ENCODE measurements around the gene MYBPC3.

GRCh38 chr11:47353978-47354774 is 1.7 kb upstream of the MYBPC3 start:
- TF ChIP-seq CTCF (IDR thresholded peaks at IDR 0.05; ENCODE audit: borderline replicate concordance, extremely low read depth, low read length, poor library complexity, severe bottlenecking), result no peak
- TF ChIP-seq EZH2 (IDR thresholded peaks at IDR 0.05; ENCODE audit: borderline replicate concordance, low read depth, low read length, severe bottlenecking), result no peak

Measured in DND-41 (cell line).